Vagina (tissue), 2 donors: ENCODE data around the gene RTRAF. TPM values are rescaled to one million over a fixed set of nuclear protein-coding genes. Genes with fewer than 3 reads are reported as not detected.

Experiments used
- DNase-seq, 2 donors: peaks; one replicate each; pipeline ENCODE4 v3.0.0-alpha.2; 2017; ENCODE audit errors: extremely low spot score in 2 of 2
- H3K27ac ChIP-seq: fragments of 200-600 bp; sonication (generic); one replicate; pipeline ENCODE4 v1.5.1; 2019
- H3K27me3 ChIP-seq: fragments of 200-600 bp; sonication (generic); one replicate; pipeline ENCODE4 v1.5.1; 2019
- H3K36me3 ChIP-seq, 2 donors: fragments of 200-600 bp; sonication (generic); one replicate each; pipeline ENCODE4 v1.5.1; 2017 to 2019
- H3K4me1 ChIP-seq: fragments of 200-600 bp; sonication (generic); one replicate; pipeline ENCODE4 v1.5.1; 2019
- H3K4me3 ChIP-seq, 2 donors: fragments of 200-600 bp; sonication (generic); 1 replicate in 1 of 2; 2 replicates in 1 of 2; pipeline ENCODE4 v1.5.1; 2016 to 2019
- H3K9me3 ChIP-seq: fragments of 200-600 bp; sonication (generic); one replicate; pipeline ENCODE4 v1.5.1; 2019
- POLR2A ChIP-seq, 2 donors: fragments of 450-650 bp; IDR thresholded peaks; one replicate each; pipeline ENCODE4 v1.6.1; 2017; ENCODE audit warnings: antibody characterized with exemption in 2 of 2, mild to moderate bottlenecking in 2 of 2, moderate library complexity in 2 of 2
- POLR2AphosphoS5 ChIP-seq, 2 donors: sonication (generic); formaldehyde crosslinking; IDR thresholded peaks; one replicate each; pipeline ENCODE4 v1.9.0; 2017; ENCODE audit warnings: antibody characterized with exemption in 2 of 2, mild to moderate bottlenecking in 2 of 2, low read depth in 1 of 2; ENCODE audit not compliant: insufficient read depth in 1 of 2
- intact Hi-C: fragments of 100-400 bp; cut with DNase I; formaldehyde crosslinking; loops from one replicate; pipeline ENCODE4 v1.15.1; 2023
- total RNA-seq: library from RNA; depleted of rRNA; stranded (reverse); fragments of >200 nt; gene quantifications from one replicate; pipeline ENCODE4 v1.2.3, GENCODE V29; 2016
- TF ChIP-seq, protein P1 (sequence below), 3 experiments: fragments of 450-650 bp in 2 of 3; fragments of 200-600 bp in 1 of 3; sonication (generic) in 1 of 3; IDR thresholded peaks; one replicate each; pipeline ENCODE4 v1.5.1; 2017 to 2019; ENCODE audit warnings: antibody characterized with exemption in 3 of 3, mild to moderate bottlenecking in 2 of 3, moderate library complexity in 2 of 3

RTRAF gene
- total RNA-seq, 1 donor from 2014 or later = 35.4 TPM

- Histone ChIP-seq H3K27ac (no peak overlapping the region), H3K36me3 (no peaks in the 10 kb centered on the region), H3K4me3 (no peak overlapping the region), H3K9me3 (no peaks in the 10 kb centered on the region), H3K4me1 (no peaks in the 10 kb centered on the region), H3K27me3 (no peaks in the 10 kb centered on the region)
- TF ChIP-seq POLR2AphosphoS5 (IDR thresholded peaks at IDR 0.05; ENCODE audit: insufficient read depth in 1 of 2, low read depth in 1 of 2) (no peak), POLR2A (IDR thresholded peaks at IDR 0.05) (no peak)
- TF ChIP-seq, protein P1, sequence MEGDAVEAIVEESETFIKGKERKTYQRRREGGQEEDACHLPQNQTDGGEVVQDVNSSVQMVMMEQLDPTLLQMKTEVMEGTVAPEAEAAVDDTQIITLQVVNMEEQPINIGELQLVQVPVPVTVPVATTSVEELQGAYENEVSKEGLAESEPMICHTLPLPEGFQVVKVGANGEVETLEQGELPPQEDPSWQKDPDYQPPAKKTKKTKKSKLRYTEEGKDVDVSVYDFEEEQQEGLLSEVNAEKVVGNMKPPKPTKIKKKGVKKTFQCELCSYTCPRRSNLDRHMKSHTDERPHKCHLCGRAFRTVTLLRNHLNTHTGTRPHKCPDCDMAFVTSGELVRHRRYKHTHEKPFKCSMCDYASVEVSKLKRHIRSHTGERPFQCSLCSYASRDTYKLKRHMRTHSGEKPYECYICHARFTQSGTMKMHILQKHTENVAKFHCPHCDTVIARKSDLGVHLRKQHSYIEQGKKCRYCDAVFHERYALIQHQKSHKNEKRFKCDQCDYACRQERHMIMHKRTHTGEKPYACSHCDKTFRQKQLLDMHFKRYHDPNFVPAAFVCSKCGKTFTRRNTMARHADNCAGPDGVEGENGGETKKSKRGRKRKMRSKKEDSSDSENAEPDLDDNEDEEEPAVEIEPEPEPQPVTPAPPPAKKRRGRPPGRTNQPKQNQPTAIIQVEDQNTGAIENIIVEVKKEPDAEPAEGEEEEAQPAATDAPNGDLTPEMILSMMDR (IDR thresholded peaks at IDR 0.05) = no peak
- DNase-seq = no peak
- intact Hi-C loops = no loop called here
Observed at GRCh38 chr14:51954031-51954430, 35.3 kb upstream of the RTRAF start.

GRCh38 chr14:51954657-51955056 lies 34.7 kb upstream of the RTRAF start:
- H3K27ac ChIP-seq = no peak overlapping the region
- no peak overlapping the region for H3K4me3 ChIP-seq
- intact Hi-C loops = no loop called here
- H3K9me3 ChIP-seq = no peaks in the 10 kb centered on the region
- no peaks in the 10 kb centered on the region for H3K27me3 ChIP-seq
- no peaks in the 10 kb centered on the region for H3K36me3 ChIP-seq
- DNase-seq = no peak
- no peak for TF ChIP-seq POLR2AphosphoS5 (IDR thresholded peaks at IDR 0.05; ENCODE audit: insufficient read depth in 1 of 2, low read depth in 1 of 2)
- TF ChIP-seq POLR2A (IDR thresholded peaks at IDR 0.05) = no peak
- TF ChIP-seq, protein P1 (IDR thresholded peaks at IDR 0.05) = no peak
- no peaks in the 10 kb centered on the region for H3K4me1 ChIP-seq

GRCh38 chr14:51957950-51958349 lies 31.4 kb upstream of the RTRAF start:
- DNase-seq = no peak
- intact Hi-C loops = no loop called here
- H3K36me3 ChIP-seq = no peaks in the 10 kb centered on the region
- no peaks in the 10 kb centered on the region for H3K9me3 ChIP-seq
- H3K27ac ChIP-seq = no peak overlapping the region
- TF ChIP-seq POLR2A (IDR thresholded peaks at IDR 0.05) (no peak), POLR2AphosphoS5 (IDR thresholded peaks at IDR 0.05; ENCODE audit: insufficient read depth in 1 of 2, low read depth in 1 of 2) (no peak)
- TF ChIP-seq, protein P1 (IDR thresholded peaks at IDR 0.05) = no peak
- no peaks in the 10 kb centered on the region for H3K4me1 ChIP-seq
- H3K4me3 ChIP-seq = no peak overlapping the region
- no peaks in the 10 kb centered on the region for H3K27me3 ChIP-seq

DNA sequence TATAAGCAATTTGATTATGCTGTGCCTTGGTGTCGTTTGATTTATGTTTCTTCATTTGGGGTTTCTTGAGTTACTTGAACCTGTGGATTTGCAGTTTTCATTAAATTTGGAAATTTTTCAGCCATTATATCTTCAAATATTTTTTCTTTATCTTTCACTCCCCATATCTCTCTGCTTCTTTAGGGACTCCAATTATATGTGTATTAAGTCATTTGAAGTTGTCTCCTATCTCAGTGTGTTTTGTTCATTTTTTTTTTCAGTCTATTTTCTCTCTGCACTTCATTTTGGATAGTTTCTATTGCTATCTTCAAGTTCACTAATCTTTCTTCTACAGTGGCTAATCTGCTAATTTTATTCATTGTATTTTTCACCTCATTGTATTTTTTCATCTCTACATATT lies 29.4 kb upstream of the RTRAF start:
- Histone ChIP-seq H3K27ac (no peak overlapping the region), H3K36me3 (no peaks in the 10 kb centered on the region), H3K4me3 (no peak overlapping the region), H3K9me3 (no peaks in the 10 kb centered on the region), H3K4me1 (no peaks in the 10 kb centered on the region), H3K27me3 (no peaks in the 10 kb centered on the region)
- intact Hi-C loops = no loop called here
- DNase-seq = no peak
- TF ChIP-seq POLR2A (IDR thresholded peaks at IDR 0.05) (no peak), POLR2AphosphoS5 (IDR thresholded peaks at IDR 0.05; ENCODE audit: insufficient read depth in 1 of 2, low read depth in 1 of 2) (no peak)
- TF ChIP-seq, protein P1 (IDR thresholded peaks at IDR 0.05) = no peak

DNA sequence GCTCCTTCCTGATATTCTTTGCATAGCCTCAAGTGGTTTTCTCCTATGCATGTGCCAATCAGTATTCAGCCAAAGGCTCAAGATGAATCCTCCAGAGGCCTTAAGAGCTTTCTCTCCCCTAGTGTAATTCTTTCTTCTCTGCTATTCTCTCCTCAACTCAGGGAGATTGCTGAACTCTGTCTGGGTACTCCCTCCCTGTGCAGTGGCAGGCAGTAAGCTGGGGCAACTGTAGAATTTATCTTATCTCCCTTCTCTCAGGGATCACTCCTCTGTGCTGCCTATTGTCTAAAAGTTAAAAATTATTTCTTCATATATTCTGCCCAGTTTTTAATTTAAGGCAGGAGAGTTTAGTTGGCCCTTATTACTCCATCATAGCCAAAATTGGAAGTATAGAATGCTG lies 28.5 kb upstream of the RTRAF start:
- intact Hi-C loops = no loop called here
- Histone ChIP-seq H3K4me1 (no peaks in the 10 kb centered on the region), H3K4me3 (no peak overlapping the region), H3K36me3 (no peaks in the 10 kb centered on the region), H3K27me3 (no peaks in the 10 kb centered on the region), H3K27ac (no peak overlapping the region), H3K9me3 (no peaks in the 10 kb centered on the region)
- no peak for DNase-seq
- TF ChIP-seq, protein P1 (IDR thresholded peaks at IDR 0.05) = no peak
- TF ChIP-seq POLR2A (IDR thresholded peaks at IDR 0.05) = no peak
- no peak for TF ChIP-seq POLR2AphosphoS5 (IDR thresholded peaks at IDR 0.05; ENCODE audit: insufficient read depth in 1 of 2, low read depth in 1 of 2)
